Measurements from ENCODE around the gene PKDCC.
A peak's percentile ranks its signal among the peaks of the same experiment; 100 is the strongest.
"Not testable (repeated sequence)": the region's sequence is repeated elsewhere in the genome, so short reads cannot be mapped to it uniquely, and the experiment has no call there.

PKDCC gene

DNA sequence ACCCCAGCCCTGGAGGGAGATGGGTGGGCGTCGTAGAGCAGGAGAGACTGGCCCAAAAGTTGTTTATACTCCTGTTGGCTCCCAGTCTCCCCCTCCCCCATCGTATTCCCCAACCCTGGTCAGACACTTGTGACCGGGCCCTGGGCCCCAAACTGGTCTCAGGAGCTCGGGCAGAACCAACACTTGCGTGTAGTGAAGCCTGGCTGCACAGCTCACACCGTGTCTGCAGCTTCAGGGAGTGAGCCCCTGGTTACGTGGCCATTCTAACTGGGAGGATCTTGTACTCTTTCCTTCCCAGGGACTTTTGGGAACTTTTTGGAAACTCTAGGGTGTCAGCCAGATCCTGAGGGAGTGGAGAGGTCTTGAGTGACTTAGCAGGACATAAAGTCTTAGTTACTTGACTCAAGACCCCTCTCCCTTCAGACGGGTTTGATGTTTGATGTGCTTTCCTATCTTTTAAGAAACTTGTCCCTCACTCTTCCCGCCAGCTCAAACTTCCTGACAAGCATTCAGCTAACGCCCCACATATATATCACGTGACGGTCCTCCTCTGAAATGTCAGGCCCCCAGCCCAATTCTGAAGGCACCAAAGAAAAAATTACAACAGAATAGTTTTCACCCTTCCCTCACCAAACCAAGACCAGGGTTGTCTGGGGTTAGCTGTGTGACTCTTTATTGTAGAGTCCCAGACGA lies 2.3 kb downstream of the PKDCC start:
- DNase-seq, result no peak

GRCh38 chr2:42050703-42051542 lies 3.1 kb downstream of the PKDCC start:
- DNase-seq, result no peak

DNA sequence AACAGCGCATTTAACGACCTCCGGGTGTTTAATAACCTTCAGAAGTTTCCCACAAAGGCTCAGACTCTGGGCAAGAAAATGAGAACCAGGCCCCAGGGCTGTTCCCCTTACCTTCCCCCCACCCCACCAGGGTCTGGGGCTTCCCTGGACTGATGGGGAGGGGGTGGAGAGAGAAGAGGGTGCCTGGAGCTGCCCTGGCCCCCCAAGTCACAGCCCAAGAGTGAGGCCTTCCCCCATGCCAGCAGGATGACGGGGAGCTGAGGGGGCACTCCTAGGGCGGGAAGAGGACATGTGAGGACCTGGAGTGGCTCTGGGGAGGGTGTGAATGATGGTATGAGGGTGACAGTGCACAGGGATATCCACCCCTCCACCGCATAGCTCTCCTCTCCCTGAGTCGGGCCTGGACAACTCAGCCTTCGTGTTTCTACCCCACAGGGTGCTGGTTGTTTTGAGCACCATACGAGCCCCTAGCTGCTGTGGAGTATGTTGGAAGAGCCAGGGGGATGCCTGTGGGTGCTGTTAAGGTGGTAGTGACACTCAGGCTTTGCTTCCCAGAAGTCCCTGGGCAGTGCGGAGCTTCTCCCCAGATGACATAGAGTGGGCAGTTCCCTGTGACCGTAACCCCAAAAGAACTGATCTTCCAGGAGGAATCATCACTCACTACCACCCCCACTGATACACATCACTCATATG lies 3.9 kb downstream of the PKDCC start:
- DNase-seq, result no peak

- DNase-seq, result no peak
These were observed 5.1 kb downstream of the PKDCC start for GRCh38 chr2:42052702-42053481.

DNA sequence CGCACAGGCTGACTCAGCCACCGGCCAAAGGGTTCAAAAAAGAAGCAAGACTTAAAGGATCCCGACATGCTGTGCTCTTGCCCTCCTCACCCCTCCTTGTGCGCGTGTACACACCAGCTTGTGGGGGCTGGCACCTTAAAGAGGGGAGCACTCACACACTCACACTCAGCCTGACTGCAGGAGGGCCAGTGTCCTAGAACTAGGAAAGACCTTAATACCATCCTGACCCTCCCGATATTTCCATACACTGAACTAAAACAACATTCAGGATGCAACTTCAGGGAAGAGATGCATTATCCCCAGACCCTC lies 5.6 kb downstream of the PKDCC start:
- DNase-seq, result no peak

- no peak for DNase-seq
These were observed 6.2 kb downstream of the PKDCC start for GRCh38 chr2:42053791-42054701.

DNA sequence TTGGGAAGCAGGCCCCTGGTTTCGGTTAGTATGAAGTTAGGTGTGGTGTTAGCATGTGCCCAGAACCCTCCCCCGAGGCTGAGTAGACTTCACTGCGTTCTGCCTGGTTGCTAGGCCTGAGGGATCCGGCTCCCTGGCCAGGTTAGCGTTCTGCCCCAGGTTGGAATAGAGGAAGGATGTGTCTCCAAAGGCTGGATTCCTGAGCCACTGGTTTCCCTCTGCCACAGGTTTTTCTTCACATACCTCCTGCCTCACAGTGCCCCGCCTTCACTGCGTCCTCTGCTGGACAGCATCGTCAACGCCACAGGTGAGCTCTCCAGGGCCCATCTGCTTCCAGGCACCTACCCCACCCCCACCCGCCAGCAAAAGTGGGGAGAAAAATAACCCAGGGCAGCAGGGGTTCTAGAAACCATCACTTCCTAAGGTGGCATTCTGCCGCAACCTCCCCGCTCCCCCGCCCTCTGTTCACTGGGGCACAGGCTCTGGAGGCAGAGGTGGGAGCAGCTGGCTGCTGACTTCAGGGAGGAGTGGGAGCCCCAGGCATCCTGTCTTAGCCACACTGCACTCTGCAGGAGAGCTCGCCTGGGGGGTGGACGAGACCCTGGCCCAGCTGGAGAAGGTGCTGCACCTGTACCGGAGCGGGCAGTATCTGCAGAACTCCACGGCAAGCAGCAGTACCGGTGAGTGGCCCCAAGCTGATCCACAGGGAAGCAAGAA lies 7.1 kb downstream of the PKDCC start:
- peak; percentile 49 for DNase-seq

DNA sequence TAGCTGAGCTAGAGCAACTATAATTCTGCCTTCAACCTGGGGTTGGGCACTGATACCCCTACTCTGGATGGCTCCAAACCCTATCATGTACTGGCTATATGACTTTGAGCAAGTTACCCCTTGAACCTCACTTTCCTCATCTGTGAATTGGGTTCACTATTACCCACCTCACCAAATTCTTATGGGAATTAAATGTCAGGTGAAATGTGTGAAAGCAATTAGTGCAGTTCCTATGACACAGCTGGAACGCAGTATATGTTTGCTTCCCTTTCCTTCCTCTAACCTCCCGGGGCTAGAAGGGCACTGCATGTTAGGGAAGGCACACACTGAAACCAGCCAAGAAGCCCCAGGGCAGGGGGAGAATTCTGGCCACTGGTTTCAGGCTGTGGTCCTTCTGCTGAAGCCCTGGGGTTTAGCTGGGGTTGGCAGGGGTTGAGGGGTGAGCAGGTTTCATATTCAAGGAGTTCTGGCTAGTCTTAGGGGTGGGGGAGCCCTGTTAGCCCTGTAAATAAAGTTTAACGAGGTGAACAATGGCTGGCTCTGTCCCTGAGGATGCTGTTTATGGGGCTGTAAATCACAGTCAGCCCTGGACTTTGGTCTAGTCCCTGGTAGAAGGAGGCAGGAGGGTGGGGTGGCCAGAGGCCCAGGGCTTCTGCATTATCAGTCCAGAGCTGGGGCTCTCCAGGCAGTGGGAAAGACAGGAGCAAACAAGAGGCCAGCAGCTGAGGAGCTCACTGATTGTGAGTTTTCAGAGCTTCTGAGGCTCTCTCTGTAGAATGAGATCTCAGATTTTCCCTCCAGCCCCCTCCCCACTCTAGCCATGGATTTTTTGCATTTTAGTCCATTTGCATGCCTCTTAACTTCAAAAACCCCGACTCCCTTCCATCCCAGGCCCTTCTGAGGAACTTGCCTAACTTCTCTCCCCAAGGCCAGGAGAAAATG lies 8.0 kb downstream of the PKDCC start:
- no peak for DNase-seq

DNA sequence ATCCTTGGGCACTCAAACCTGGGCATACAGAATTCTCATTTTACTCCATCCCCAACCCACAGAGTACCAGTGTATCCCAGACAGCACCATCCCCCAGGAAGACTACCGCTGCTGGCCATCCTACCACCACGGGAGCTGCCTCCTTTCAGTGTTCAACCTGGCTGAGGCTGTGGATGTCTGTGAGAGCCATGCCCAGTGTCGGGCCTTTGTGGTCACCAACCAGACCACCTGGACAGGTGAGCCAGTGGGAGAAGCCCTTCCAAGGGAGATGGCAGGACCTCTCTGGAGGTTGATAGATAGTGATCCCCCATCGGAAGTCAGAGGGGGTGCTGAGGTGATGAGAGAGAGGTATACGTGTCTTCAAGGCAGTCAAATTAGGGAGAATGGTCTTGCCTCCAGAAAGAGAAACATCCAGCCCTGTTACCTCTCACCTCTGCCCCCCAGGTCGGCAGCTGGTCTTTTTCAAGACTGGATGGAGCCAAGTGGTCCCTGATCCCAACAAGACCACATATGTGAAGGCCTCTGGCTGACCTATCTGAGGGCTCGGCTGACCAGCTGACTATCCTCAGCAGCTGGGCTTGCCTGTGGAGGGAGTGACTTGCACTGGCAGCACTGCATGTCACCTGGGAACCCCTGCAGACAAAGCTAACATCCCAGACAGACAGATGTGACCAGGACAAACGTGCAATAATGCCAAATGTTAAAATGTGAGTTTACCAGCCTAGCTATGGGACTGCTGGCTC lies 9.5 kb downstream of the PKDCC start:
- no peak for DNase-seq

DNA sequence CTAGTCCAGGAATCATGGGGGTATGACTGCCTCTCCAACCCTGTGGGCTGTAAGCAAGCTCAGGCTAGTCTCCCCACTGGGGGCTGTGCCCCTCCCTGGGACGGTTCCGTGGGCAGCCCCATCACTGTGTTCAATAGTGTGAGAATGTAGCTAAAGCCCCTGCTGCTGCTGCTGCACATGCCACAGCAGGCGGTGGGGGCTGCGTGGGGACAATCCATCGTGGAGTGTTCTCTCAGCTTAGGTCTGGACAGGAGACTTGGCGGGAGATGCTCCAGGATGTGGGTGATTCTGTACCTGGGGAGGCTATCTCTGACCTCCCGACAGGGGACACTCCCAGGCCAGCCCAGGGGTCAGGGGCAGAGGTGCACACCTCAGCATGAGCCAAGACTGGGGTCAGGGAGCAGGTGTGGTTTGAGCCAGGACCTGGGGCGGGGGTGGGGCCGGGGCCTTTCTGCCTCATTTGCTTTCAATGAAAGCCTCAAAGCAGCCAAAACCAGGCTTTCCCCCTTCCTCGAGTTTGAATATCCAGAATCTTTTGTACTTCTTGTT lies 10.2 kb downstream of the PKDCC start:
- no peak for DNase-seq

DNA sequence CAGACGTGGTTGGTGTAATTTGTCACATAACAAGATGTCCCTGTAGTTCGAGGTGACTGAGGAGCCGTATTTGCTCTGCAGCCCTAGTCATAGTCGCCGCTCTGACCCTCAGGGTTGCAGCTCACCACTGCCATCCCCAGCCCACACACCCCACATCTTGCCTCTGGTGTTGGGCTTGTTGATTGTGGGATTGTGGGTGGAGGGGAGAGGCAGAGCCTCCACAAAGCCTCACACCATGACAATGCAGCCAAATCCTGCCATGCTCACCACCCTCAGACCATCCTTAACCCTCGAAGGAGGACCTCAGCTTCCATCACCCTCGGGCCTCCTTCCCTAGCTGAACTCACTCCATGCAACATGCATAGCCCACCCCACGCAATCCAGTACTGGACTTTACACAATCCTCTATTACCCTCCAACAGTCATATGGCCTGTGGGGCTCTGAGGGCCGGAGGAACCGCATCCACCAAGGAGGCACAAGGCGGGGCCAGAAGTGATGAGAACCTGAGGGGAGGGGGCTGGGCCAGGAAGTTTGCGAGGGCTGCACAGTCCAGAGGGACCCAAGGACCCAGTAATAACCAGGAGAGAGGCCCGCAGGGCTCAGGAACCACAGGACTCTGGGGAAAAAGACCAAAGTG lies 11.6 kb downstream of the PKDCC start:
- DNase-seq, result no peak

DNA sequence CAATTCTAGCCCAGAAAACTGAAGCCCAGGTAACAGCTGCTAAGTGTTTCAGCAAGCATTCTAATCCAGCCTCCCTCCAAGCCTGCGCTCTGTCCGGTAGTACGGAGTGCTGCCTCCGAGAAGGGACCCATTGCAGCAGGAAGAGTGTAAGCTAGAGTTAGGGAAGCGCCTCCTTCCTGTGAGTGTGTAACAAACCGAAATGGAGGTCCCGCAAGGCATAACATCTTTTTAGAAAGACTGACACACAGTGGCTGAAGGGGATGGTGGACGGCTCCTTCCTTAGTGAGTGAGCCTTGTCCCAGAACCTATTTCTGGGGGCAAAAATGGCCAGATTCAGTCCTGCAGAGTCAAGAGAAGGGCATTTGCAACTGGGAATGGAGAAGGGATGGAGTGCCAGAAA lies 12.2 kb downstream of the PKDCC start:
- DNase-seq, result no peak

GRCh38 chr2:42060718-42061619 lies 13.1 kb downstream of the PKDCC start:
- DNase-seq, result no peak

DNA sequence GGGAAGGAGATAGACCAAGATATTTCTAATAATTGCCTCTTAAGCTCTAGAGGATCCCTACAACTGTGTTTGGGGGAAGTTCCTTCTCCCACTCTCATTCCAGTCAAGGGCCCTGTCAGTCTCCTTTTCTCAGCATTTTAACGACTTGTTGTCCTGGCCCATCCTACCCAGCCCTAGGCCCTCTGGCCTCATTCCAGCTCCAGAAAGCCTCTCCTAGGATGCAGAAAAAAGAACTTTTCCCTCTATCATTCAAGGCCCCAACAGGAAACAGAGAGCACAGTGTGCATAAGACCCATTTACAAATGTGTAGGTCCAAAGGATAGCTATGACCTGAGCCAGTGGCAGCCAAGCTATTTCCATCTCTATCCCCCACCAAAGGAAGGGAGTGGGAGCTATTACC lies 14.0 kb downstream of the PKDCC start:
- no peak for DNase-seq

DNA sequence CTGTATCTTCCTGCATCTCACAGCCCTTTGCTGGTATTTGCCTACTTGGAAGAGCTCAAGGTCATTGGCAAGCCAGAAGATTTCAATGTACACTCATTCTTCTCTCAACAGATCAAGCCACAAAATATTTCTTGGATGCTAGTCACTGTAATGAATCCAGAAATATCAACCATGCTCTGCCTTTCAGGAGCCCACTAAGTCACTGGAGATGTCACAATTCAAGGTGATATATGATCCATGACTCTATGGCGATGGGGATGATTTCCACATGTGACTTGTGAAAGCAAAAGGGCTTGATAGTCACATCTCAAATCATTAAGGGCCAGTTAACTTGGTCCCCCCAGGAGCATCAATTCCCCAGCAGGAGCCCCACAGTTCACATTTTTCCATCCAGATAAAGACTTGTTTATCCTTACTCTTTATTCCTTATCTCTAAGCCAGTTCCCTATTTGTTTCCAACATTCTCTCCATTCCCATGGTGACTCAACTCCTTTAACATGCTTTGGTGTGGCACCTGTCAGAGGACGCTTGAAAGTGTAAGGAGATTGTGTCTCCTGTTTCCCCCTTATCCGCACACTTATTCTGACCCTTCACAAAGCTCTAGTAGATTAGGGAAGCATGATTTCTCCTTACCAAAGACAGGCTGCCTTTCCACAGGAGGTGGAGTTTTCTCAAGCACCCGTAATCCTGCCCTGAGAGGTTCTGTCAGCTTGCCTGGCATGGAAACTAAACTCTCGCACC lies 15.8 kb downstream of the PKDCC start:
- no peak for DNase-seq

DNA sequence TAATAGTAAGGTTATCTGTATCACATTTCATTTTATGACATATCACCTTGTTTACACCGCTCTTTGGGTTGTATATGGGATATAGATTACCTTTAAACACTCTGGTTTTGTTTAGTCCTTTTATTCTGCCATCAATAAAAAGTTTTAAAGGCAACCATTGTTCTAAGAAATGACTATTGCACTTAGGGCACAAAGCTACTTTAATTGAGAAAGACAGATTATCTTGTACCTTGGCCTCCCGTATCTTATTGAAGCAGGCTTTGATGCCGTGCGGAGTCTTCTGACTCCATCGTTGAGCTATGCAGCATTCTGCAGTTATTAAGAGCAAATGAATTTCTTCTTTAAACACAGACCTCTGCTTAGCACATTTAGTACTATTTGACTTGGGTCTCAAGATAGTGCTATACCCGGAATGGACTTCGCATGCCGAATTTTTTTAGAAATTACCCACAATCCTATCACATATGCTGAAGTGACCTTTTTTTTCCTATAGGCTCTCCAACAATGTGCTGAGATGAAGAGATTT lies 16.7 kb downstream of the PKDCC start:
- no peak for DNase-seq

DNA sequence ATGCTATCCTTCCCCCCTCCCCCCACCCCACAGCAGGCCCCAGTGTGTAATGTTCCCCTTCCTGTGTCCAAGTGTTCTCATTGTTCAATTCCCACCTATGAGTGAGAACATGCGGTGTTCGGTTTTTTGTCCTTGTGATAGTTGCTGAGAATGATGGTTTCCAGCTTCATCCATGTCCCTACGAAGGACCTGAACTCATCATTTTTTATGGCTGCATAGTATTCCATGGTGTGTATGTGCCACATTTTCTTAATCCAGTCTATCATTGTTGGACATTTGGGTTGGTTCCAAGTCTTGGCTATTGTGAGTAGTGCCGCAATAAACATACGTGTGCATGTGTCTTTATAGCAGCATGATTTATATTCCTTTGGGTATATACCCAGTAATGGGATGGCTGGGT lies 17.9 kb downstream of the PKDCC start:
- not testable (repeated sequence) for DNase-seq

Measured in RPMI8226 (cell line).